Stimulated activated CD8-positive, alpha-beta memory T cell treated with anti-CD3 and anti-CD28 coated beads, Interleukin-4, amount 100 ng/mL, for 48 hours (primary cell): Measurements from ENCODE around the gene PLEKHA5.
"Not testable (repeated sequence)": the region's sequence is repeated elsewhere in the genome, so short reads cannot be mapped to it uniquely, and the experiment has no call there.

ENCODE experiments used
- DNase-seq: peaks from one replicate; pipeline ENCODE4 v3.0.0-alpha.2; 2020

Gene PLEKHA5

GRCh38 chr12:19203539-19204506, 74.3 kb downstream of the PLEKHA5 start:
- no peak for DNase-seq

GRCh38 chr12:19205120-19205519, 75.6 kb downstream of the PLEKHA5 start:
- DNase-seq: no peak

- no peak for DNase-seq
Observed at GRCh38 chr12:19206493-19207077, 77.1 kb downstream of the PLEKHA5 start.

- DNase-seq: no peak
Observed at GRCh38 chr12:19208456-19208855, 78.9 kb downstream of the PLEKHA5 start.

GRCh38 chr12:19209661-19210060, 80.1 kb downstream of the PLEKHA5 start:
- no peak for DNase-seq

GRCh38 chr12:19211802-19212201, 82.3 kb downstream of the PLEKHA5 start:
- DNase-seq: no peak

- DNase-seq: no peak
Observed at GRCh38 chr12:19212245-19212644, 82.7 kb downstream of the PLEKHA5 start.

- DNase-seq: no peak
Observed at GRCh38 chr12:19214020-19214419, 84.5 kb downstream of the PLEKHA5 start.

- no peak for DNase-seq
Observed at GRCh38 chr12:19215115-19215514, 85.6 kb downstream of the PLEKHA5 start.

- DNase-seq: no peak
Observed at GRCh38 chr12:19217446-19217845, 87.9 kb downstream of the PLEKHA5 start.

GRCh38 chr12:19220205-19220604, 90.7 kb downstream of the PLEKHA5 start:
- no peak for DNase-seq

GRCh38 chr12:19220852-19221466, 91.4 kb downstream of the PLEKHA5 start:
- DNase-seq: no peak

- no peak for DNase-seq
Observed at GRCh38 chr12:19222558-19222957, 93.0 kb downstream of the PLEKHA5 start.

GRCh38 chr12:19223018-19223417, 93.5 kb downstream of the PLEKHA5 start:
- DNase-seq: no peak

GRCh38 chr12:19223695-19224094, 94.2 kb downstream of the PLEKHA5 start:
- no peak for DNase-seq

GRCh38 chr12:19224746-19225145, 95.2 kb downstream of the PLEKHA5 start:
- DNase-seq: no peak

- no peak for DNase-seq
Observed at GRCh38 chr12:19227190-19227879, 97.8 kb downstream of the PLEKHA5 start.

- no peak for DNase-seq
Observed at GRCh38 chr12:19227880-19228210, 98.3 kb downstream of the PLEKHA5 start.

- DNase-seq: not testable (repeated sequence)
Observed at GRCh38 chr12:19229021-19229420, 99.5 kb downstream of the PLEKHA5 start.

- DNase-seq: no peak
Observed at GRCh38 chr12:19230299-19230866, 100.8 kb downstream of the PLEKHA5 start.

GRCh38 chr12:19230896-19231295, 101.4 kb downstream of the PLEKHA5 start:
- no peak for DNase-seq

- DNase-seq: no peak
Observed at GRCh38 chr12:19234171-19234704, 104.7 kb downstream of the PLEKHA5 start.
